ENCODE data around the gene CBX8. TPM values are rescaled to one million over a fixed set of nuclear protein-coding genes. Genes with fewer than 3 reads are reported as not detected.

Gene CBX8
- total and polyA plus RNA-seq, 7 experiments from 2014 or later = 0.96 to 11.9 (median 2.7) TPM

DNA sequence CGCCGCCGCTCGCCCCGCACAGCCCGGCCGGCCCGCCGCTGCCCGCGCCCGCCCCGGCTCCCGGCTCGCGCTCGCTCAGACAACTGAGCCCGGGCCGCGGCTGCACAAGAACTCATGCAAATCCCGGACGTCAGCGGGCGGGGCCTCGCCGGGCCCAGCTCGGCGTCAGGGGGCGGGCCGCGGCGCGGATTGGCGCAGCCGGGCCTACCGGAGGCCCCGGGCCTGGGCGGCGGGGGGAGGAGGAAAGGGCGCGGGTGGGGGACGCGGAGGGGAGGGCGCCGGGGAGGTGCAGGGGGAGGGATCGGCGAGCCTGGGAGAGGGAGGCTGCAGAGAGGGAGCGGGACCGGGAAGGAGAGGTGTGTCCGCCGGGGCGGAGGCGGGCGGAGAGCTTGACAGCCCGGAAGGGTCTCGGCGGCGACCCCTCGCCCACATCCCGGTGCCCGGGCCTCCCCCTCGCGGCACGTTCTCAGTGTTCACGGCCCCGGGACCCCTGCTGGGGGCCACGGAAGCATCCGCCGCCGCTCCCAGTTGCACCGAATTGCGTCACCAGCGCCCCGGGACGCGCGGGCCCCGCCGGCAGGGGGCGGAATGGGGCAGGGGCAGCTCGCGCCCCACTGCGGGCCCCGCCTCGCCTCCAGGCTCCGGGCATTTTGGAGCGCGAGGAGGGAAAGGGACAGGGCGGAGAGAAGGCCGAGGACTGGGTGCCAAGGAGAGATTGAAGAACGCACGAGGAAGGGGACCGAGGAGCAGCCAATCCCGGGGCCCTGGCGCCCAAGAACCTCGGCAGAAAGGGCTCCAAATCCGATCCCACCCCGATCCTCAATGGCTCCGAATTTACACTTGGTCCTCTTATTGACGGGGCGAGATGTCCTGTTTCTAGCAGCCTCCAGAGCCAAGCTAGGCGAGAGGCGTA lies 42.7 kb upstream of the CBX8 start, which contains the start of gene CBX4:
TSS of gene CBX4 (minus strand) at position 85 of the 913 bp plus-strand sequence. CDS start 189 bp downstream, outside the sequence.
- DNase-seq = peak; percentile 76 to 92 (median 88)
- Mint-ChIP-seq H3K4me3 (peak within 1 kb of the TSS; percentile 93 to 99 (median 96)), H3K4me1 (peaks cover 11 to 58% (median 28%) of the 10 kb centered on the region in 7 donors), H3K27ac (peak within 1 kb of the TSS; percentile 95 to 99 (median 97)), H3K27me3 (peaks cover 13 to 34% (median 18%) of the 10 kb centered on the region in 5 donors), H3K36me3 (peaks cover 3 to 14% (median 6%) of the 10 kb centered on the region in 5 donors), H3K9me3 (peaks cover 0 to 6% (median 0%) of the 10 kb centered on the region in 11 donors)
- Histone ChIP-seq H3K27ac (ENCODE audit: low read depth, low read length) (peak within 1 kb of the TSS; percentile 78), H3K4me1 (ENCODE audit: control insufficient read depth in 2 of 2, insufficient read depth in 2 of 2, low read length in 2 of 2) (peaks cover 60 to 72% of the 10 kb centered on the region in 2 donors), H3K4me3 (ENCODE audit: low read length) (peak within 1 kb of the TSS; percentile 78), H3K27me3 (ENCODE audit: control insufficient read depth in 2 of 2, insufficient read depth in 2 of 2, low read length in 2 of 2) (peaks cover 15 to 34% of the 10 kb centered on the region in 2 donors), H3K36me3 (ENCODE audit: control insufficient read depth in 2 of 3, insufficient read depth in 3 of 3, low read length in 3 of 3) (peaks cover 5 to 15% (median 8%) of the 10 kb centered on the region in 3 experiments), H3K9me3 (ENCODE audit: control insufficient read depth in 2 of 3, low read length in 3 of 3) (no peaks in the 10 kb centered on the region)
- POLR2A ChIA-PET = interaction anchor here (0.6 to 5.1 kb wide), 21 partner anchors 9 to 1154 kb away, joined by 3 to 51 read pairs (median 6); partner anchors contain the start of genes CBX2 and CBX8
- CTCF ChIA-PET = interaction anchor here (1.2 to 1.4 kb wide), 2 partner anchors 27 to 47 kb away, joined by 4 read pairs; no protein-coding TSS in a partner anchor
- ATAC-seq = peak; percentile 89
- intact Hi-C loops (cut with micrococcal nuclease) = loop anchor here (1.0 to 10.0 kb wide), 12 partner anchors 24 to 1555 kb away; partner anchors contain the start of genes BAHCC1 (in 1 of the 2), CBX8 (in 1 of the 2), CCDC40 (in 1 of the 2) and EIF4A3 (in 1 of the 2)

DNA sequence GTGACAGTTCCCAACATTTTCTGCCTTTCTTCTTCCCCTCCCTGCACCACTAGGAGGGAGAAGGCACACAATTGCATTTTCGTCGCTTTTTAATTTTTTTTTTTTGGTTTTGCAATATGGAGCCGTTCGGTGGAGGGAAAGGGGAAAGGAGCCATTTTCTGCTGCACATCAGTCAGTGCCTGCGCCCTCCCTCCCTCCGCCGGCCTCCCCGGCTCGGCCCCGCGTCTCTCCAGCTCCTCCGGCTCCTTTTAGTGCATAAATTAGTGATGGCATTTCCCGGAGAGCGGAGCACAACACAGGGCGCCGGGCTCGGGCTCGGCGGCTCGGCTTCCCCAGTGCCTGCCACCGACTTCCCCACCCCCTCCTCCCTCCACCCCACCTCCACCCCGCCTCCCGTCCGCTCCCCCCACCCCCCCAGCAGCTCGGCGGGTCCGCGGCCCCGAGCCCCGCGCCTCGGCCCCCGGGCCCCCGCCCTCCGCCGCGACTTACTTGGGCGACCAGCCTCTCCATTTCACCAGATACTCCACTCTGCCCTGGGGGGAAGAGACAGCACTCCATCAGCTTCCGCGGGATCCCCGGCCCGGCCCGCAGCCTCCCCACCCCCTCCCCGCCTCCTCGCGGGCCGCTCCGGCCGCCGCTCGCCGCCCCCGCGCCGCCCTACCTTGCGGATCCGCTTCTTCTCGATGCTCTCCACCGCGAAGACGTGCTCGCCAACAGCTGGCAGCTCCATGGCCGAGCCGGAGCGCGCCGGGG lies 41.8 kb upstream of the CBX8 start:
- H3K9me3 Mint-ChIP-seq = peaks cover 0 to 6% (median 0%) of the 10 kb centered on the region in 11 donors
- peak in 8 of 9 donors; percentile 60 to 80 (median 76) for DNase-seq
- peaks cover 5 to 15% (median 9%) of the 10 kb centered on the region in 5 donors for H3K36me3 Mint-ChIP-seq
- peak overlapping the region; percentile 78 for H3K4me3 ChIP-seq (ENCODE audit: low read length)
- peak overlapping the region; percentile 95 to 99 (median 97) for H3K27ac Mint-ChIP-seq
- H3K4me3 Mint-ChIP-seq = peak overlapping the region; percentile 93 to 99 (median 96)
- peak overlapping the region; percentile 78 for H3K27ac ChIP-seq (ENCODE audit: low read depth, low read length)
- H3K4me1 ChIP-seq (ENCODE audit: control insufficient read depth in 2 of 2, insufficient read depth in 2 of 2, low read length in 2 of 2) = peaks cover 52 to 64% of the 10 kb centered on the region in 2 donors
- H3K27me3 ChIP-seq (ENCODE audit: control insufficient read depth in 2 of 2, insufficient read depth in 2 of 2, low read length in 2 of 2) = peaks cover 15 to 31% of the 10 kb centered on the region in 2 donors
- peaks cover 13 to 34% (median 18%) of the 10 kb centered on the region in 5 donors for H3K27me3 Mint-ChIP-seq
- peak; percentile 22 for ATAC-seq
- H3K36me3 ChIP-seq (ENCODE audit: control insufficient read depth in 2 of 3, insufficient read depth in 3 of 3, low read length in 3 of 3) = peaks cover 5 to 24% (median 11%) of the 10 kb centered on the region in 3 experiments
- intact Hi-C loops (cut with micrococcal nuclease) = loop anchor here (1.0 to 5.0 kb wide), 11 partner anchors 23 to 309 kb away; partner anchors contain the start of genes CBX8 (in 2 of the 2), CCDC40 (in 1 of the 2) and EIF4A3 (in 1 of the 2)
- ChIA-PET CTCF (interaction anchor here (1.2 to 1.4 kb wide), 2 partner anchors 26 to 46 kb away, joined by 4 read pairs; no protein-coding TSS in a partner anchor), POLR2A (interaction anchor here (0.5 to 5.1 kb wide), 20 partner anchors 8 to 1400 kb away, joined by 3 to 51 read pairs (median 6); partner anchors contain the start of genes CBX2, CBX8, NDUFAF8 and TEPSIN)
- peaks cover 14 to 60% (median 30%) of the 10 kb centered on the region in 7 donors for H3K4me1 Mint-ChIP-seq
- no peaks in the 10 kb centered on the region for H3K9me3 ChIP-seq (ENCODE audit: control insufficient read depth in 2 of 3, low read length in 3 of 3)

DNA sequence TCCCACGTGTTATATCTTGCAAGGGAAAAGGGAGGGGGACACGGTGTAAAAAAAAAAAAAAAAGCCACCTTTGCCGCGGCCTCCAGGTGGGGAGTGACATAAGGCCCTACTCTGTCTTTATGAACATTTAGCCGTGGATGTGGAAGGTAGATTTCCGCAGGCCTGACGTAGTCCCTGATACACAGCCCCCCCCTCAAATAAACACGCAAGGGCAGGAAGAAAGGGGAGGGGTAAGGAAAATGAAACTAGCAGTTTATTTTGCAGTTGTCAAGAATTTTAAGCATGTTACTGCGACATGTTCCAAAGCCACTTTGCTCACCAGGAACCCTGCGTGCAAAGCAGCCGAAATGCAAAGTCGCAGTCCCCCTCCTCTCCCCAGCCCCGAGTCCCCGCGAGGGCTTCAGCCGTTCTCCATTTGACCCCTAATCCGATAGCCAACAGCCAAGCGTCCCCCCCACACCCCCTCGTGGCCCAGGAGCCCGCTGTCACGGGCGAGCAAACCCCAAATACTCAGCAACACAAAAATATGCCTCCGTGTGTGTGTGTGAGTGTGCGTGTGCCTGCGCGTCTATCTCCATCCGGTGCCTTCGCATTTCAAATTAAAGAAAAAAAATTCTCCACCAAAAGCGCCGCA lies 41.1 kb upstream of the CBX8 start:
- peak overlapping the region; percentile 95 to 99 (median 97) for H3K27ac Mint-ChIP-seq
- Histone ChIP-seq H3K9me3 (ENCODE audit: control insufficient read depth in 2 of 3, low read length in 3 of 3) (no peaks in the 10 kb centered on the region), H3K4me1 (ENCODE audit: control insufficient read depth in 2 of 2, insufficient read depth in 2 of 2, low read length in 2 of 2) (peaks cover 50 to 61% of the 10 kb centered on the region in 2 donors), H3K27me3 (ENCODE audit: control insufficient read depth in 2 of 2, insufficient read depth in 2 of 2, low read length in 2 of 2) (peaks cover 15 to 30% of the 10 kb centered on the region in 2 donors), H3K4me3 (ENCODE audit: low read length) (peak overlapping the region; percentile 78), H3K27ac (ENCODE audit: low read depth, low read length) (peak overlapping the region; percentile 78), H3K36me3 (ENCODE audit: control insufficient read depth in 2 of 3, insufficient read depth in 3 of 3, low read length in 3 of 3) (peaks cover 5 to 29% (median 13%) of the 10 kb centered on the region in 3 experiments)
- H3K9me3 Mint-ChIP-seq = peaks cover 0 to 6% (median 0%) of the 10 kb centered on the region in 11 donors
- ChIA-PET CTCF (interaction anchor here (0.6 kb wide), 1 partner anchor 8 kb away, joined by 3 read pairs; no protein-coding TSS in a partner anchor), POLR2A (interaction anchor here (0.5 to 5.1 kb wide), 23 partner anchors 8 to 1401 kb away, joined by 3 to 51 read pairs (median 6); partner anchors contain the start of genes CBX8, NDUFAF8 and TEPSIN)
- peaks cover 5 to 17% (median 13%) of the 10 kb centered on the region in 5 donors for H3K36me3 Mint-ChIP-seq
- peaks cover 18 to 60% (median 31%) of the 10 kb centered on the region in 7 donors for H3K4me1 Mint-ChIP-seq
- peak; percentile 15 for ATAC-seq
- peak overlapping the region; percentile 93 to 99 (median 96) for H3K4me3 Mint-ChIP-seq
- peaks cover 13 to 29% (median 14%) of the 10 kb centered on the region in 5 donors for H3K27me3 Mint-ChIP-seq
- DNase-seq = peak in 7 of 9 donors; percentile 31 to 78 (median 58)
- intact Hi-C loops (cut with micrococcal nuclease) = loop anchor here (1.0 to 5.0 kb wide), 7 partner anchors 27 to 309 kb away; partner anchors contain the start of genes CBX8 (in 1 of the 2) and EIF4A3 (in 1 of the 2)

DNA sequence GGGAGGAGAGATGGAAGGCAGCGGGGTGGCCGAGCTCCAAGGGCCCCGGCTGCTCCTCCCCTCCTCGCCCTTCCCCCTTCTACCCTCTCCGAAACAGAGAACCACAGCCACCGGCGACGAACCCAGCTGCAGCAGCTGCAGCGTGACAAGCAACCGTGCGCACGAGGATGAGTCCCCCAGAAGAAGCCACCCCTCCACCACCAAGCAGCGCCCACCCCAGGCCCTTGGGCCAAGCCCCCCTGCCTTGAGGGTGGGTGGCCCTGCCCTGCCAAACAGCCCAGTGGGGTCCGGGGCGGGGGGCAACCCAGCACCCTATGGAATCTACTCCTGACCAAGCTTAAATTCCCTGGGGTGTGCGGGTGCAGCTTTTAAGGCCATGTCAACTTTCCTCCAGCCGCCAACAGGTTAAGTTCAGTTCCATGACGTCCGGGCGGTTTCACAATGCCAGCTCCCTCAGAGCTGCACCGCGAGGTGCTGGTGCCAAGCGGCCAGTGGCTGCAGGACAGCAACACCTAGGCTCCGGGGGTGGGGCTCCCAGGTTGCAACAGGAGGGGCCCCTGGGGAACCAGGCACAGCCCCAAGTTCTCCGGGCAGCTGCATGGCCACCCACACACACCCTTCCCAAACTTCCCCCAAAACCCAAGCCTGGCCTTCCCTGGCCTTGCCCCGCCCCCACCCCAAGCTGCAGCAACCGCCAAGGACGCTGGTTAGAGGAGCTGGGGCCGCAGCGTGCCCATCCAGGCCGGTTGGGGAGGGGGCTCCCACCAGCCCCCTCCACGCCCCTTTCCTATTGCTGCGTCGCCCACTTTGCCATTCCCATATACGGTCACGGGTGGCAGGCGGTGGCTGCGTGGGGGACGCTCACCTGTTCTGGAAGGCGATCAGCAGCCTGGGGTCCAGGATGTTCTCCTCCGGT lies 40.4 kb upstream of the CBX8 start:
- POLR2A ChIA-PET = interaction anchor here (0.7 to 2.9 kb wide), 15 partner anchors 15 to 1258 kb away, joined by 3 to 16 read pairs (median 4); partner anchors contain the start of gene CBX8
- Histone ChIP-seq H3K9me3 (ENCODE audit: control insufficient read depth in 2 of 3, low read length in 3 of 3) (no peaks in the 10 kb centered on the region), H3K27me3 (ENCODE audit: control insufficient read depth in 2 of 2, insufficient read depth in 2 of 2, low read length in 2 of 2) (peaks cover 10 to 22% of the 10 kb centered on the region in 2 donors), H3K36me3 (ENCODE audit: control insufficient read depth in 2 of 3, insufficient read depth in 3 of 3, low read length in 3 of 3) (peaks cover 5 to 32% (median 13%) of the 10 kb centered on the region in 3 experiments), H3K4me3 (ENCODE audit: low read length) (peak overlapping the region; percentile 78), H3K4me1 (ENCODE audit: control insufficient read depth in 2 of 2, insufficient read depth in 2 of 2, low read length in 2 of 2) (peaks cover 45 to 60% of the 10 kb centered on the region in 2 donors), H3K27ac (ENCODE audit: low read depth, low read length) (peak overlapping the region; percentile 78)
- H3K27me3 Mint-ChIP-seq = peaks cover 6 to 21% (median 8%) of the 10 kb centered on the region in 5 donors
- H3K4me3 Mint-ChIP-seq = peak overlapping the region; percentile 93 to 99 (median 96)
- no peak for ATAC-seq
- intact Hi-C loops (cut with micrococcal nuclease) = loop anchor here (2.0 to 5.0 kb wide), 3 partner anchors 90 to 310 kb away; partner anchors contain the start of gene EIF4A3 (in 1 of the 2)
- H3K4me1 Mint-ChIP-seq = peaks cover 19 to 55% (median 28%) of the 10 kb centered on the region in 7 donors
- peak in 6 of 9 donors; percentile 21 to 62 (median 38) for DNase-seq
- peaks cover 5 to 19% (median 14%) of the 10 kb centered on the region in 5 donors for H3K36me3 Mint-ChIP-seq
- peak overlapping the region; percentile 95 to 99 (median 97) for H3K27ac Mint-ChIP-seq
- CTCF ChIA-PET = interaction anchor here (0.6 to 0.8 kb wide), 2 partner anchors 9 to 44 kb away, joined by 3 read pairs; no protein-coding TSS in a partner anchor
- H3K9me3 Mint-ChIP-seq = peaks cover 0 to 6% (median 0%) of the 10 kb centered on the region in 11 donors

Measured in naive thymus-derived CD4-positive, alpha-beta T cell (primary cell).